Measurements from ENCODE around the gene TRAPPC6A. TPM values are rescaled to one million over a fixed set of nuclear protein-coding genes. Genes with fewer than 3 reads are reported as not detected.

Gene TRAPPC6A
- total and polyA plus RNA-seq, 7 donors = 15.1 to 67.5 (median 36.4) TPM

- 71 to 73% methylated on average over 6 of the region's 6 CpGs for WGBS, 2 donors
- TF ChIP-seq, protein P1, sequence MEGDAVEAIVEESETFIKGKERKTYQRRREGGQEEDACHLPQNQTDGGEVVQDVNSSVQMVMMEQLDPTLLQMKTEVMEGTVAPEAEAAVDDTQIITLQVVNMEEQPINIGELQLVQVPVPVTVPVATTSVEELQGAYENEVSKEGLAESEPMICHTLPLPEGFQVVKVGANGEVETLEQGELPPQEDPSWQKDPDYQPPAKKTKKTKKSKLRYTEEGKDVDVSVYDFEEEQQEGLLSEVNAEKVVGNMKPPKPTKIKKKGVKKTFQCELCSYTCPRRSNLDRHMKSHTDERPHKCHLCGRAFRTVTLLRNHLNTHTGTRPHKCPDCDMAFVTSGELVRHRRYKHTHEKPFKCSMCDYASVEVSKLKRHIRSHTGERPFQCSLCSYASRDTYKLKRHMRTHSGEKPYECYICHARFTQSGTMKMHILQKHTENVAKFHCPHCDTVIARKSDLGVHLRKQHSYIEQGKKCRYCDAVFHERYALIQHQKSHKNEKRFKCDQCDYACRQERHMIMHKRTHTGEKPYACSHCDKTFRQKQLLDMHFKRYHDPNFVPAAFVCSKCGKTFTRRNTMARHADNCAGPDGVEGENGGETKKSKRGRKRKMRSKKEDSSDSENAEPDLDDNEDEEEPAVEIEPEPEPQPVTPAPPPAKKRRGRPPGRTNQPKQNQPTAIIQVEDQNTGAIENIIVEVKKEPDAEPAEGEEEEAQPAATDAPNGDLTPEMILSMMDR (IDR thresholded peaks at IDR 0.05) = no peak
- Histone ChIP-seq H3K9me3 (no peaks in the 10 kb centered on the region), H3K27me3 (peaks cover 23 to 82% (median 44%) of the 10 kb centered on the region in 3 donors), H3K36me3 (no peaks in the 10 kb centered on the region), H3K27ac (no peak overlapping the region), H3K4me1 (peaks cover 0 to 11% (median 8%) of the 10 kb centered on the region in 4 donors), H3K4me3 (no peak overlapping the region)
- no peak for DNase-seq
- intact Hi-C loops (cut with DNase I) = no loop called here
Observed at GRCh38 chr19:45216667-45217066, 38.6 kb upstream of the TRAPPC6A start.

DNA sequence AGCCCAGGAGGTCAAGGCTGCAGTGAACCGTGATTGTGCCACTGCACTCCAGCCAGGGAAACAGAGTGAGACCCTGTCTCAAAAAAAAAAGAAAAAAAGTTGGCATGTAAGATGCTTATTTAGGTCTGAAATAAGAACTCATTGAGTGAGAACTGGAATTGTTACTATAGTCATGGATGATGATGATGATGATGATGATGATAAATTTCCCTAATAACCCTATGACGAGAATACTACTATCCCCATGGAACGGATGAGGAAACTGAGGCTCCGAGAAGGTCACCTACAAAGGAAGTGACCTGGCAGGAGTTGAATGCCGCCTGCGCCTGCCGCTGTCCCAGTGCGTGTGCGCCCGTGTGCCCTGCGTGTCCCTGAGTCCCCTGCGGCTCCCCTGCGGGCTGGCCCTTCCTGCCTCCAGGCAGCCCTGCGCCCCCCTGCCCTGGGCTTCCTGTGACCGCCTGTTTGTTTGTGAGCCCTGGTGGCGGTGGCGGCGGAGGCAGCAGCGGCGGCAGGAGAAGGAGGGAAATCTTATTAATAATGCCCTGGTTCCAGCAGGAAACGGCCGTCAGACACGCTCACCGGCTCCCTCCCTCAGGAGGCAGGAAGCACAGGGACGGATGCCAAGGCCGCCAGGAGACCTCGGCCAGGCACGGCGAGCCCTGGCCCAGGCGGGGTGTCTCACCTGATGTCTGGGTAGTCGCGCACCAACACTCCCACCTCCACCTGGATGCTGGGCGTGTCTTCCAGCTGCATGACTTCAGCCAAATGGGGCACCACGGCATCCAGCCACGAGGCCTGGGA, 37.6 kb upstream of the TRAPPC6A start:
- Histone ChIP-seq H3K27me3 (peaks cover 23 to 87% (median 44%) of the 10 kb centered on the region in 3 donors), H3K4me3 (no peak overlapping the region), H3K27ac (peak overlapping the region in 1 of 4 donors; percentile 20), H3K36me3 (no peaks in the 10 kb centered on the region), H3K4me1 (peaks cover 0 to 11% (median 8%) of the 10 kb centered on the region in 4 donors), H3K9me3 (no peaks in the 10 kb centered on the region)
- intact Hi-C loops (cut with DNase I) = no loop called here
- no peak for DNase-seq
- TF ChIP-seq POLR2A (IDR thresholded peaks at IDR 0.05) = no peak
- TF ChIP-seq EP300 (IDR thresholded peaks at IDR 0.05) = no peak
- TF ChIP-seq POLR2AphosphoS5 (IDR thresholded peaks at IDR 0.05) = no peak
- WGBS, 2 donors = 11 to 12% methylated on average over 35 of the region's 35 CpGs

DNA sequence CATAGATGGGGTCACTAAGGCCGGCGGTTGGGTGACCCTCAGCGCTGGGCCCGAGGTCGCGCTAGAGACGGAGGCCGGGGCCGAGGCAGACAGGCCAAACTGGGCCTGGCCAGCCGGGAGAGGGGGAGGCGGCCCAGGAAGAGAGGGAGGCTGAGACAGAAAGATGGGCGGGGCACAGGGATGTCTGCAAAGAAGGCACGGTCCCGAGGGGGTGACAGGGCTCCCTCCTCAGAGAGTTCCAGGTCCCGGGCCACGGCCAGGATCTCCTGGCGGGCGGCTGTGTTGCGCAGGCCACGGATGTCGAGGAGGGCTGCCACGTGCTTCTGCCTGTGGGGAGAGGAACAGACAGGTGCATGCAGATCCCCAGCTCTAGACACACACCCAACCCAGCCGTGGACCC, 35.0 kb upstream of the TRAPPC6A start:
- H3K4me1 ChIP-seq = peaks cover 0 to 11% (median 8%) of the 10 kb centered on the region in 4 donors
- no peaks in the 10 kb centered on the region for H3K9me3 ChIP-seq
- peak overlapping the region in 1 of 4 donors; percentile 55 for H3K27ac ChIP-seq
- intact Hi-C loops (cut with DNase I) = no loop called here
- 81 to 86% methylated on average over 23 of the region's 23 CpGs for WGBS, 2 donors
- no peak for TF ChIP-seq POLR2AphosphoS5 (IDR thresholded peaks at IDR 0.05)
- no peak for TF ChIP-seq EP300 (IDR thresholded peaks at IDR 0.05)
- no peak for DNase-seq
- H3K36me3 ChIP-seq = no peaks in the 10 kb centered on the region
- H3K4me3 ChIP-seq = no peak overlapping the region
- peaks cover 23 to 67% (median 32%) of the 10 kb centered on the region in 3 donors for H3K27me3 ChIP-seq

DNA sequence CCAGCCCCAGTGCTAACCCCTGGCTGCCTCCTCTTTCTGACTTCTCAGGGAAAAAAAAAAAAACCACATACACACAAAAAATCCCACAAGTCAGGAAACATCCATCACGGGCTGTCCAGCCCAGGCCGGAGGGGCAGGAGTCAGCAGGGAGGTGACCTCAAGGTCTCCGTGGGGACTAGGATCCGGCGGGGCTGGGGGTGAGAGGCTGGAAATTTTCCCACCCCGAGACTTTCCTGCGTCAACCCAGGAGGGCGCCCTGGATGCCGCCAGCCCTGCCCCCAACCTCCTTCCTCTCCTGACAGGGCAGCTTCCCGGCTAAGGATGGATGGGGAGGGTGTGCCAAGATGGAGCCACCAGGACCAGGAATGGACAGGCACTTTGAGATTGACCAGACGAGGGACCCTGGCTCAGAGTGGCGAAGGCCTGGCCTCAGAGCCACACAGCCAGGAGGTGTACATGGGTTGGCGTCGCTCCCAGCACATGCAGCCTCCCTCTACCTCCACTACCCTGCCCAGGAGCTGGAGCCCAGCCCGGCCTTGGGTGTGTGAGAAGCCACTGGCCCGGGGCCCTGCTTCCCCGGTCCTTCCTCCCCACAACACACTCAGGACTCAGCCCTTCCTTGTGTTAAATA, 33.8 kb upstream of the TRAPPC6A start:
- H3K27ac ChIP-seq = peak overlapping the region in 1 of 4 donors; percentile 18
- no peaks in the 10 kb centered on the region for H3K36me3 ChIP-seq
- no peak overlapping the region for H3K4me3 ChIP-seq
- WGBS, 2 donors = 41 to 52% methylated on average over 17 of the region's 17 CpGs
- peaks cover 12 to 55% (median 22%) of the 10 kb centered on the region in 3 donors for H3K27me3 ChIP-seq
- H3K9me3 ChIP-seq = no peaks in the 10 kb centered on the region
- intact Hi-C loops (cut with DNase I) = no loop called here
- H3K4me1 ChIP-seq = peaks cover 0 to 3% (median 0%) of the 10 kb centered on the region in 4 donors
- TF ChIP-seq, protein P1 (IDR thresholded peaks at IDR 0.05) = no peak
- TF ChIP-seq POLR2AphosphoS5 (IDR thresholded peaks at IDR 0.05) (no peak), POLR2A (IDR thresholded peaks at IDR 0.05) (no peak), EP300 (IDR thresholded peaks at IDR 0.05) (no peak)
- DNase-seq = peak; percentile 69

- TF ChIP-seq EP300 (IDR thresholded peaks at IDR 0.05) (no peak), POLR2AphosphoS5 (IDR thresholded peaks at IDR 0.05) (no peak), POLR2A (IDR thresholded peaks at IDR 0.05) (no peak)
- TF ChIP-seq, protein P1 (IDR thresholded peaks at IDR 0.05) = no peak
- H3K27me3 ChIP-seq = peaks cover 0 to 1% (median 0%) of the 10 kb centered on the region in 3 donors
- intact Hi-C loops (cut with DNase I) = no loop called here
- H3K36me3 ChIP-seq = no peaks in the 10 kb centered on the region
- H3K4me3 ChIP-seq = no peak overlapping the region
- H3K27ac ChIP-seq = no peak overlapping the region
- WGBS, 2 donors = 91 to 93% methylated on average over 3 of the region's 3 CpGs
- no peaks in the 10 kb centered on the region for H3K4me1 ChIP-seq
- no peak for DNase-seq
- no peaks in the 10 kb centered on the region for H3K9me3 ChIP-seq
Observed at GRCh38 chr19:45206328-45206727, 28.3 kb upstream of the TRAPPC6A start.

Measured in sigmoid colon (tissue), 7 donors.